ENCODE data around the gene ELF1. TPM values are rescaled to one million over a fixed set of nuclear protein-coding genes. Genes with fewer than 3 reads are reported as not detected.
"Not testable (repeated sequence)": the region's sequence is repeated elsewhere in the genome, so short reads cannot be mapped to it uniquely, and the experiment has no call there.

Gene ELF1
- total RNA-seq, 1 donor = 410 TPM

DNA sequence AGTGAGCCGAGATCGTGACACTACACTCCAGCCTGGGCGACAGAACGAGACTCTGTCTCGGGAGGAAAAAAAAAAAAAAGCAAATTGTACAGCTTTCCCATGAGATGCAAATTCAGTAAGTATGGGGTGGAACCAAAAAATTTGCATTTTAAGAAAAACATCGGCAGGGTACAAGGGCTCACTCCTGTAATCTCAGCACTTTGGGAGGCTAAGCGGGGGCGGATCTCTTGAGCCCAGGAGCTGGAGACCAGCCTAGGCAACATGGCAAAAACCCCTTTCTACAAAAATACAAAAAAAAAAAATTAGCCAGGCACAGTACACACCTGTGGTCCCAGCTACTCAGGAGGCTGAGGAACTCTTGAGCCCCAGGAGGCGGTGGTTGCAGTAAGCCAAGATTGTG is 91.2 kb downstream of the ELF1 start:
- Histone ChIP-seq H3K27me3 (ENCODE audit: insufficient read depth, low read length) (no peaks in the 10 kb centered on the region), H3K9me3 (ENCODE audit: low read depth, low read length) (no peaks in the 10 kb centered on the region), H3K4me3 (ENCODE audit: low read length) (no peak overlapping the region), H3K4me1 (ENCODE audit: insufficient read depth, low read length) (no peaks in the 10 kb centered on the region)

DNA sequence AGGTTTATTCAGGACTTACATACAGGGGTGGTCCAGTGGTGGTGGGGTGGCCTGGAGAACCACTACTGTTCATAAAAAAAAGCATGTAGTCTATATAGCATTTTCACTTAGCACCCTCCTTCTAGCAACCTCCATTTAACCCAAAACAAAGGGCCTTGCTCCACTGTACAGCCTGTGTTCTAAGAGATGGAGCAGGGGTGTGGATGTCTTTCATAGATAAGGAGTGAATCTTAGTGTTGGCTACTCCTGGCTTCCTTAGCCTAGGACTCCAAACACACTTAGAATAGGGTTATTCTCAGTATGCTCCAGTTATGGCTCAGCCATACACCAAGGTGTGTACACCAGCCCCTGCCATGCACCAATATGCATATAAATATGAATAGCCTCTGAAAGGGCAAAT is 95.2 kb downstream of the ELF1 start:
- Histone ChIP-seq H3K27me3 (ENCODE audit: insufficient read depth, low read length) (no peaks in the 10 kb centered on the region), H3K4me1 (ENCODE audit: insufficient read depth, low read length) (peaks cover 19% of the 10 kb centered on the region), H3K4me3 (ENCODE audit: low read length) (no peak overlapping the region), H3K9me3 (ENCODE audit: low read depth, low read length) (no peaks in the 10 kb centered on the region)

DNA sequence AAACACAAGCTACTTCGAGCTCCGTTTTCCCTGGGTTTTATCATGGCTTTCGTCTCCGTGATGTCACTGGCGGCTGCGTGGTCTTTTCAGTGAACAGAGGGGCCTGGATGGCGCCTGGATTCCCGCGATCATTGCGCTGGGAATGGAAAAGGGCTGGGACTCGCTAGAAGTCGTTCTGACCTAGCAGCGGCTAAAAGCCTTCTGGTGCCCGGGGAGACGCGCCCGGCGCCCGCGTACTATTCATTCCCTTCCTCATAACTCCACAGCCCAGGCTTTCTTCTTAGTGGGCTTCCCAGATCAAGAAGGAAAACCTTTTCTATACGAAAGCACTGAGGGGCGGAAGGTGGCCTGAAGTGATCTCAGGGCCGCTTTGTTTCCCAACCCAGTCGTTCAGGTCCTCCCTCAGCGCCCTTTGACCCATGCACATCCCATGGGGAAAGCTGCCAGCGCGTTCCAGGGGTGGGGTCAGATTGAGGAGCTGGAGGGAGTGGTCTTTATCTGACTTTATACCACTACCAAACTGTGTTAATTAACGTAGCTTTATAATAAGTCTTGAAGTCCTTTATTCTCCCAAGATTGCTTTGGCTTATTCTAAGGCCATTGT is 96.6 kb downstream of the ELF1 start:
- H3K9me3 ChIP-seq (ENCODE audit: low read depth, low read length) = no peaks in the 10 kb centered on the region
- peaks cover 19% of the 10 kb centered on the region for H3K4me1 ChIP-seq (ENCODE audit: insufficient read depth, low read length)
- no peaks in the 10 kb centered on the region for H3K27me3 ChIP-seq (ENCODE audit: insufficient read depth, low read length)
- H3K4me3 ChIP-seq (ENCODE audit: low read length) = no peak overlapping the region

DNA sequence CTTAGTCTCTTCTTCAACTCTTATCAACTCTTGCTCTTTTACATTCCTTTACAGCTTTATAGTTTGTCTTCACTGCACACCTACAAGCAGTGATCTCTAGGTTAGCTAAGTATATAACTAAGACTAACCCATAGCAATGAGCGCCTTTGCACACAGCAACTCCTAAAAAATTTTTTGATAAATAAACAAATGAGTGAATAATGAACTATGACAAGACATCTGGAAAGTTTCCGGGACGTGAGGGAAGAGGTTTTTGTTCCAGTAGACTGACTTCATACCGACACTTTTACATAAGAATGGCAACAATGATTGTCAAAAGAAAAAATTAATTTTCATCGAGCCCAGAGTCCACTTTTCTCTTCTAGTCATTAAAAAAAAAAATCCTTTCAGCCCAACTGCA is 98.3 kb downstream of the ELF1 start:
- no peaks in the 10 kb centered on the region for H3K27me3 ChIP-seq (ENCODE audit: insufficient read depth, low read length)
- peaks cover 26% of the 10 kb centered on the region for H3K4me1 ChIP-seq (ENCODE audit: insufficient read depth, low read length)
- H3K4me3 ChIP-seq (ENCODE audit: low read length) = peak overlapping the region; percentile 83
- H3K9me3 ChIP-seq (ENCODE audit: low read depth, low read length) = no peaks in the 10 kb centered on the region

DNA sequence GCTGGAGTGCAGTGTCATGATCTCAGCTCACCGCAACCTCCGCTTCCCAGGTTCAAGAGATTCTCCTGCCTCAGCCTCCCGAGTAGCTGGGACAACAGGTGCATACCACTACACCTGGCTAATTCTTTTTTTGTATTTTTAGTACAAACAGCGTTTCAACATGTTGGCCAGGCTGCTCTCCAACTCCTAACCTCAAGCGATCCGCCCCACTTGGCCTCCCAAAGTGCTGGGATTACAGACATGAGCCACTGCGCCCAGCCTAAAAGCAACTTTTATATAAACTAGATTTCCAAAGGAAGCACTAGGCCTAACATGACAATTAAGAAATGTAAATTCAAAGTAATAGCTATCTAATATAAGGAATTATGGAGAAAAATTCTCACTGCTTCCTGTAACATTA is 99.2 kb downstream of the ELF1 start:
- not testable (repeated sequence) for H3K4me3 ChIP-seq (ENCODE audit: low read length); H3K9me3 ChIP-seq (ENCODE audit: low read depth, low read length); H3K27me3 ChIP-seq (ENCODE audit: insufficient read depth, low read length)
- H3K4me1 ChIP-seq (ENCODE audit: insufficient read depth, low read length) = peaks cover 26% of the 10 kb centered on the region

DNA sequence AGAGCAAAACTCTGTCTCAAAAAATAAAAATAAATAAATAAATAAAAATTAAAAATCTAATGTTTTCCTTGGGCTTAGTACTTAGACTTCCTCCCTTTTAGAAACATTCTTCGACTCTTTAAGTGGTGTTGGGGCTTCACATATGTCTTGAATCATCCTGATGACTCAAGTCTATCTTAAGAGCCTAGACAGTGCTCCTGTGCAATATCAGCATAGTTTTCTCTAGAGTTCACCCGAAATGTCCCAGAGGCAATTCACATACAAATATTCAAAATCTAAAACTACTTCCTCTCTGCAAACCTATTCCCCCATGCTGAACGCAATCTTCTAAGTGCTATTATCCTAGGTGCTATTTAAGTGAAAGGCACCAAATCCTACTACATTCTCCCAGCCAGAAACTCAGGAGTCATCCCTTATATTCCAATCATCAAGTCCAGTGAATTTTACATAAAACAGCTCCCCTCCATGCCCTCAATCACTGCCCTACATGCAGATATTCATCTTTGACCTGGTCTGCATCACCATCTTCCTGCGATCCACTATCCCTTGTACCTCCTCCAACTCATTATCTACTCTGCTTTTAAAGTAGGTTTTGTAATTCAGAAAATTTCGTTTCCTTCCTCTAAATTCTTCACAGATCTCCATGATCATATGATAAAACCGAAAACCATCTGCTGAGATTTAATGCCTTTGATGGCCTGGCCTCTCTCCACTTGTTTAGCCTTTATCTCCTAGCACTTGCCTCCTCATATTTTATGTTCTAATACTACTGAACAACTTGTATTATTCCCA is 102.7 kb downstream of the ELF1 start:
- peaks cover 23% of the 10 kb centered on the region for H3K4me1 ChIP-seq (ENCODE audit: insufficient read depth, low read length)
- no peaks in the 10 kb centered on the region for H3K9me3 ChIP-seq (ENCODE audit: low read depth, low read length)
- no peak overlapping the region for H3K4me3 ChIP-seq (ENCODE audit: low read length)
- H3K27me3 ChIP-seq (ENCODE audit: insufficient read depth, low read length) = no peaks in the 10 kb centered on the region

DNA sequence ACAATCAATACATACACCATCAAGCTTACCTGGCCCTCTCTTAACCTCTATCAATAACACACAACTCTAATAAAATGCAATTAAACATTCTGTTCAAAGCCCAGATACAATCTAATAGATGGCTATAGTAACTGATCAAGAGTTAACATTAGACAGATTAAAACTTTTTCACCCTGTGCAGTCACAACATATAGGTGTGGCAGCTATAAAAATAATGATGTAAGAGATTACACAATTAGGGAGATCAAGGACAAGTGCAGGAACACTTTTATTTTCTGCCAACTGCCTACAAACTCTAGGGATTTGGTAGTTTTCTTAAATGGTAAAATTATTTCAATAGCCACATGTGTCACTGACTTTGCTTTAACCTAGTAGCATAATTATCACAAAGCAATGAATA is 104.3 kb downstream of the ELF1 start:
- H3K27me3 ChIP-seq (ENCODE audit: insufficient read depth, low read length); H3K4me1 ChIP-seq (ENCODE audit: insufficient read depth, low read length); H3K4me3 ChIP-seq (ENCODE audit: low read length); H3K9me3 ChIP-seq (ENCODE audit: low read depth, low read length): not testable (repeated sequence)

DNA sequence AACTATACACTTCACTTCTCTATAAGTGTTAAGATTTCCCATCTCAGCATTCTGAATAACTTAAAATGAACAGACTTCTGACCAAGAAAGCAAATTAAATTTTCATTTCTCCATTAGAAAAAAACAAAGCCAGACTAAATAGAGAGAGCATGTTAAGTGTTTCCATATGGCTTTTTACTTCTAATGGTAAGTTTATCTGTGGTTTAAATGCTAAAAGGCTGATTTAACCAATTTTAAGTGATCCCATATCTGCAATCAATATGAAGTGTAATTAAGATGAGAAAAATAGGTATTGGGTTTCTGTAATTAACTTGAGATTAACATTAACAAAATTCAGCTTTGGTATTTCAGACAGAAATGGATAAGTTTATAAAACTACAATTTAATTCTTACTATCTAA is 107.8 kb downstream of the ELF1 start:
- H3K9me3 ChIP-seq (ENCODE audit: low read depth, low read length) = no peaks in the 10 kb centered on the region
- no peaks in the 10 kb centered on the region for H3K27me3 ChIP-seq (ENCODE audit: insufficient read depth, low read length)
- H3K4me3 ChIP-seq (ENCODE audit: low read length) = no peak overlapping the region
- H3K4me1 ChIP-seq (ENCODE audit: insufficient read depth, low read length) = peaks cover under 1% of the 10 kb centered on the region

DNA sequence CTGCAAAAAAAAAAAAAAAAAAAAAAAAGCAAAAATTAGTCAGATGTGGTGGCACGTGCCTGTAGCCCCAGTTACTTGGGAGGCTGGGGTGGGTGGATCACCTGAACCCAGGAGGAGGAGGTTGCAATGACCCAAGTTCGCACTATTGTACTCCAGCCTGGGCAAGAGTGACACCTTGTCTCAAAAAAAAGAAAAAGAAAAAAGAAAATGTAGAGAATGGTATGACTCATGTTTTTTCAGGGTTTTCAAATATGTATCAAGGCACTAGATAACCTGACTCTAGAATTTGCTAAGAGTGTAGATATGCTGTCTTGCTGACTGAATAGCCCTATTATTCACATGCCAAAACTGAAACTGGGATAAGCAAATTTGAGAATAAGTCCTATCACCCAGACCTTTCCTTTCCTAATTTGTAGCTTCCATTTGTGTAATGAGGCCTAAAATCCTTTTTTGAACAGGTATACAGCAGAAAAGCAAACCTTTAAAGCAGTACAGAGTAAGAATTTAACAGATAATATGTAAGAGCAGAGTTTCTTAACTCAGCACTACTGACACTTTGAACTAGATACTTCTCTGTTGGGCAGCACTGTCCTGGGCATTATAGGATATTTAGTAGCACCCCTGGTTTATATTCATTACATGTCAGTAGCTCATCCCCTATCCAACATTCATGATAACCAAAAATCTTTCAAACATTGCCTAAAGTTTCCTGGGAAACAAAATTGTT is 108.6 kb downstream of the ELF1 start:
- Histone ChIP-seq H3K27me3 (ENCODE audit: insufficient read depth, low read length) (no peaks in the 10 kb centered on the region), H3K4me3 (ENCODE audit: low read length) (no peak overlapping the region), H3K4me1 (ENCODE audit: insufficient read depth, low read length) (no peaks in the 10 kb centered on the region), H3K9me3 (ENCODE audit: low read depth, low read length) (no peaks in the 10 kb centered on the region)

DNA sequence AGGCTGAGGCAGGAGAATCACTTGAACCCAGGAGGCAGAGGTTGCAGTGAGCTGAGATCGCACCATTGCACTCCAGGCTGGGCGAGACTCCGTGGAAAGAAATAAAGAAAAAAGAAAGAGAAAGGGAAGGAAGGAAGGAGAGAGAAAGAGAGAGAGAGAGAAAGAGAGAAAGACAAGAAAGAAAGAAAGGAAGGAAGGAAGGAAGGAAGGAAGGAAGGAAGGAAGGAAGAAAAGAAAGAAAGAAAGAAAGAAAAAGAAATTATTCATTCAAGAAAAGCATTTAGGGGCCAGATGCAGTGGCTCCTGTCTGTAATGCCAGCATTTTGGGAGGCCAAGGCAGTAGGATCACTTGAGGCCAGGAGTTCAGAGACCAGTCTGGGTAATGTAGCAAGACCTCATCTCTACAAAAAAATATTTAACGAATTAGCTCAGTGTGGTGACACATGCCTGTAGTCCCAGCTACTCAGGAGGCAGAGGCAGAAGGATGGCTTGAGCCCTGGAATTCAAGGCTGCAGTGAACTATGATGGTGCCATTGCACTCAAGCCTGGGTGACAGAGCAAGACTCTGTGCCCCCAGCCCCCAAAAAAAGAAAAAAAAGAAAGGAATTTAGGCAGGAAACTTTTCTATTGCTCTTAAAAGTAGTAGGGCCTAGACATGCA is 109.4 kb downstream of the ELF1 start:
- not testable (repeated sequence) for H3K4me1 ChIP-seq (ENCODE audit: insufficient read depth, low read length); H3K27me3 ChIP-seq (ENCODE audit: insufficient read depth, low read length); H3K9me3 ChIP-seq (ENCODE audit: low read depth, low read length); H3K4me3 ChIP-seq (ENCODE audit: low read length)

DNA sequence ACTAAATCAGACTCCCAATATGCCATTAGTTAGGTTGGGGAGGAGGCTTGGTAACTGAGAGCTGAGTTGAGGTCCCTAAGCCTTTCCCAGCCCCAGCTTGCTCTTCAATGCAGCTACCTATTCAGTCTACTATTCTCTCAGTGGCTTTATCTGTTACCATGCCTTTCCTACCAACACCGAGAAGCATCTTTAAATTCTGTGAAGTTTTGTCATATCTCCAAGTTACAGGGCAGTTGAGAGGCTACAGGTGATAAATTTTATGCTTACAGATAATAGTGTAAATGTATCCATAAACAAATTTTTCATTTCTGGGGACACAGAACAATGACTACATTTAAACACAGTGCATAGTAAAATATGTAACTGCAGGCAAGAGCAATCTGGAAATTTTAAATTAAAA is 110.6 kb downstream of the ELF1 start:
- no peaks in the 10 kb centered on the region for H3K4me1 ChIP-seq (ENCODE audit: insufficient read depth, low read length)
- H3K9me3 ChIP-seq (ENCODE audit: low read depth, low read length) = no peaks in the 10 kb centered on the region
- H3K4me3 ChIP-seq (ENCODE audit: low read length) = no peak overlapping the region
- H3K27me3 ChIP-seq (ENCODE audit: insufficient read depth, low read length) = no peaks in the 10 kb centered on the region

DNA sequence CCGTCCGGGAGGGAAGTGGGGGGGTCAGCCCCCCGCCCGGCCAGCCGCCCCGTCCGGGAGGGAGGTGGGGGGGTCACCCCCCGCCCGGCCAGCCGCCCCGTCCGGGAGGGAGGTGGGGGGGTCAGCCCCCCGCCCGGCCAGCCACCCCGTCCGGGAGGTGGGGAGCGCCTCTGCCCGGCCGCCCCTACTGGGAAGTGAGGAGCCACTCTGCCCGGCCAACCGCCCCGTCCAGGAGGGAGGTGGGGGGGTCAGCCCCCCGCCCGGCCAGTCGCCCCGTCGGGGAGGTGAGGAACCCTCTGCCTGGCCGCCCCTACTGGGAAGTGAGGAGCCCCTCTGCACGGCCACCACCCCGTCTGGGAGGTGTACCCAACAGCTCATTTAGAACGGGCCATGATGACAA is 118.1 kb downstream of the ELF1 start:
- not testable (repeated sequence) for H3K9me3 ChIP-seq (ENCODE audit: low read depth, low read length); H3K27me3 ChIP-seq (ENCODE audit: insufficient read depth, low read length); H3K4me3 ChIP-seq (ENCODE audit: low read length); H3K4me1 ChIP-seq (ENCODE audit: insufficient read depth, low read length)

DNA sequence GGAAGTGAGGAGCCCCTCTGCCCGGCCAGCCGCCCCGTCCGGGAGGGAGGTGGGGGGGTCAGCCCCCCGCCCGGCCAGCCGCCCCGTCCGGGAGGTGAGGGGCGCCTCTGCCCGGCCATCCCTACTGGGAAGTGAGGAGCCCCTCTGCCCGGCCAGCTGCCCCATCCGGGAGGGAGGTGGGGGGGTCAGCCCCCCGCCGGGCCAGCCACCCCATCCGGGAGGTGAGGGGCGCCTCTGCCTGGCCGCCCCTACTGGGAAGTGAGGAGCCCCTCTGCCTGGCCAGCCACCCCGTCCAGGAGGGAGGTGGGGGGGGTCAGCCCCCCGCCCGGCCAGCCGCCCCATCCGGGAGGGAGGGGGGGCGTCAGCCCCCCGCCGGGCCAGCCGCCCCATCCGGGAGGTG is 118.5 kb downstream of the ELF1 start:
- H3K4me1 ChIP-seq (ENCODE audit: insufficient read depth, low read length); H3K9me3 ChIP-seq (ENCODE audit: low read depth, low read length); H3K4me3 ChIP-seq (ENCODE audit: low read length); H3K27me3 ChIP-seq (ENCODE audit: insufficient read depth, low read length): not testable (repeated sequence)

DNA sequence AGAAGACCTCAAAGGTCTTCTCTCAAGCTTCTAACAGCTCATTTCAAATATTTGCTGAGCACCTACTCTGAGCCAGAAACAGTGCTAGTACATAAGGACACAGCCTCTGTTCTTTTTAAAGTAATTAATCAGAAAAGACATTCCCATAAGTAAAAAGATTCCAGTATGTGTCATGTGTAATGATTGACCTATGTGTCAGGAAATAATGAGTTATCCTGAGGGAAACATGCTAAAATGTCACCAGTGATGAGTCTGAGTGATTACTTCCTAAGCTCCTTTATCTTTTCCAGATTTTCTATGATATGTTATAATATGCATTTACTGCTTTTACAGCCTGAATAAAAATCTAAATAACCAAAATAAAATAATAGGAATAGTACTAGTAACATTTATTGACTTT is 122.1 kb downstream of the ELF1 start:
- H3K4me1 ChIP-seq (ENCODE audit: insufficient read depth, low read length) = no peaks in the 10 kb centered on the region
- no peak overlapping the region for H3K4me3 ChIP-seq (ENCODE audit: low read length)
- H3K27me3 ChIP-seq (ENCODE audit: insufficient read depth, low read length) = no peaks in the 10 kb centered on the region
- no peaks in the 10 kb centered on the region for H3K9me3 ChIP-seq (ENCODE audit: low read depth, low read length)
